Testis (tissue), 3 donors: ENCODE data around the gene HIPK2. TPM values are rescaled to one million over a fixed set of nuclear protein-coding genes. Genes with fewer than 3 reads are reported as not detected.

ENCODE experiments used
- DNase-seq: peaks from one replicate; pipeline ENCODE4 v3.0.0-alpha.2; 2019
- H3K27ac ChIP-seq, 2 donors: fragments of 200-600 bp; sonication (generic); one replicate each; pipeline ENCODE4 v1.5.1; 2019
- H3K27me3 ChIP-seq: fragments of 200-600 bp; sonication (generic); one replicate; pipeline ENCODE4 v1.5.1; 2019
- H3K36me3 ChIP-seq: fragments of 200-600 bp; sonication (generic); one replicate; pipeline ENCODE4 v1.5.1; 2017; ENCODE audit warnings: low read depth; ENCODE audit errors: missing control alignments
- H3K4me1 ChIP-seq: fragments of 200-600 bp; sonication (generic); one replicate; pipeline ENCODE4 v1.5.1; 2019
- H3K4me3 ChIP-seq, 2 donors: fragments of 200-600 bp; sonication (generic); one replicate each; pipeline ENCODE4 v1.5.1; 2017 to 2019
- H3K9me3 ChIP-seq: fragments of 200-600 bp; sonication (generic); one replicate; pipeline ENCODE4 v1.5.1; 2017
- POLR2A ChIP-seq: fragments of 450-650 bp; IDR thresholded peaks from one replicate; pipeline ENCODE4 v1.6.1; 2017; ENCODE audit warnings: antibody characterized with exemption, mild to moderate bottlenecking, moderate library complexity
- WGBS, 2 donors: methylation state at CpG; one replicate each; pipeline ENCODE4 v1.1.5; 2018; 5-methylcytosine and 5-hydroxymethylcytosine counted together
- intact Hi-C: fragments of 100-400 bp; cut with DNase I; formaldehyde crosslinking; loops from one replicate; pipeline ENCODE4 v1.15.1; 2023; ENCODE audit warnings: low total_unique reads
- polyA plus RNA-seq: library from polyadenylated mRNA; stranded (reverse); fragments of 350-450 nt; fragmentation: Illumina TruSeq; extraction: RNeasy Lipid Tissue Mini Kit (QIAGEN cat#74804); gene quantifications from one replicate; pipeline ENCODE4 v1.2.3, GENCODE V29; 2014; ENCODE audit warnings: low read depth, low replicate concordance; ENCODE audit not compliant: insufficient read depth
- total RNA-seq, 2 donors: library from RNA; depleted of rRNA; stranded (reverse); fragments of >200 nt; gene quantifications; one replicate each; pipeline ENCODE4 v1.2.3, GENCODE V29; 2016
- TF ChIP-seq, protein P1 (sequence below), 3 experiments: fragments of 450-650 bp in 2 of 3; fragments of 200-600 bp in 1 of 3; sonication (generic) in 1 of 3; IDR thresholded peaks; one replicate each; pipeline ENCODE4 v1.5.1; 2016 to 2019; ENCODE audit warnings: antibody characterized with exemption in 3 of 3, mild to moderate bottlenecking in 2 of 3, moderate library complexity in 1 of 3

The HIPK2 gene
- total and polyA plus RNA-seq, 3 donors from 2014 or later: 6.3 to 22.4 (median 17.8) TPM

DNA sequence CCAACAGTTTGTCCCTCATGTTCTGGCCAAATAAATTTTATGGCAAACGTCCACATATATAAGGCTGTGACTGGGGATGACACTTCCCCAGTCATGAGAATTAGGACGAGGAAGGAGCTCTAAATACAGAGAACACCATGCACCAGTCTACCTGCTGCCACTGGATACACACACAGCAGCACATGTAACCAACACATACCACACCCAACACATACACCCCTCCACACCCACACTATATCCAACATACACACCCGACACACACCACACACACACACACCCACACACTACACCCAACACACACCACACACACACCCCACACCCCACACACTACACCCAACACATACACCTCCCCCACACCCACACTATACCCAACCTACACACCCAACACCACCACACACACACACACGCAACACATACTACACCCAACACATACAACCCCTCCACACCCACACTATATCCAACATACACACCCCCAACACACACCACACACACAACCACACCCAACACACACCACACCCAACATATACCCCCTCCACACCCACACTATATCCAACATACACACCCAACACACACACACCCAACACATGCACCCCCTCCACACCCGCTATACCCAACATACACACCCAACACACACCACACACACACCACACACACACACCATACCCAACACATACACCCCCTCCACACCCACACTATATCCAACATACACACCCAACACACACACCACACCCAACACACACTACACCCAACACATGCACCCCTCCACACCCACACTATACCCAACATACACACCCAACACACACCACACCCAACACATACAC lies 74.1 kb downstream of the HIPK2 start:
- DNase-seq: no peak
- H3K27me3 ChIP-seq: no peaks in the 10 kb centered on the region
- WGBS, 2 donors: 84 to 85% methylated on average over 5 of the region's 5 CpGs
- intact Hi-C loops: no loop called here
- H3K4me1 ChIP-seq: peaks cover 8% of the 10 kb centered on the region
- no peaks in the 10 kb centered on the region for H3K9me3 ChIP-seq
- TF ChIP-seq POLR2A: no peak
- TF ChIP-seq, protein P1, sequence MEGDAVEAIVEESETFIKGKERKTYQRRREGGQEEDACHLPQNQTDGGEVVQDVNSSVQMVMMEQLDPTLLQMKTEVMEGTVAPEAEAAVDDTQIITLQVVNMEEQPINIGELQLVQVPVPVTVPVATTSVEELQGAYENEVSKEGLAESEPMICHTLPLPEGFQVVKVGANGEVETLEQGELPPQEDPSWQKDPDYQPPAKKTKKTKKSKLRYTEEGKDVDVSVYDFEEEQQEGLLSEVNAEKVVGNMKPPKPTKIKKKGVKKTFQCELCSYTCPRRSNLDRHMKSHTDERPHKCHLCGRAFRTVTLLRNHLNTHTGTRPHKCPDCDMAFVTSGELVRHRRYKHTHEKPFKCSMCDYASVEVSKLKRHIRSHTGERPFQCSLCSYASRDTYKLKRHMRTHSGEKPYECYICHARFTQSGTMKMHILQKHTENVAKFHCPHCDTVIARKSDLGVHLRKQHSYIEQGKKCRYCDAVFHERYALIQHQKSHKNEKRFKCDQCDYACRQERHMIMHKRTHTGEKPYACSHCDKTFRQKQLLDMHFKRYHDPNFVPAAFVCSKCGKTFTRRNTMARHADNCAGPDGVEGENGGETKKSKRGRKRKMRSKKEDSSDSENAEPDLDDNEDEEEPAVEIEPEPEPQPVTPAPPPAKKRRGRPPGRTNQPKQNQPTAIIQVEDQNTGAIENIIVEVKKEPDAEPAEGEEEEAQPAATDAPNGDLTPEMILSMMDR (IDR thresholded peaks at IDR 0.05): no peak
- H3K36me3 ChIP-seq: no peaks in the 10 kb centered on the region
- H3K27ac ChIP-seq: no peak overlapping the region
- no peak overlapping the region for H3K4me3 ChIP-seq

DNA sequence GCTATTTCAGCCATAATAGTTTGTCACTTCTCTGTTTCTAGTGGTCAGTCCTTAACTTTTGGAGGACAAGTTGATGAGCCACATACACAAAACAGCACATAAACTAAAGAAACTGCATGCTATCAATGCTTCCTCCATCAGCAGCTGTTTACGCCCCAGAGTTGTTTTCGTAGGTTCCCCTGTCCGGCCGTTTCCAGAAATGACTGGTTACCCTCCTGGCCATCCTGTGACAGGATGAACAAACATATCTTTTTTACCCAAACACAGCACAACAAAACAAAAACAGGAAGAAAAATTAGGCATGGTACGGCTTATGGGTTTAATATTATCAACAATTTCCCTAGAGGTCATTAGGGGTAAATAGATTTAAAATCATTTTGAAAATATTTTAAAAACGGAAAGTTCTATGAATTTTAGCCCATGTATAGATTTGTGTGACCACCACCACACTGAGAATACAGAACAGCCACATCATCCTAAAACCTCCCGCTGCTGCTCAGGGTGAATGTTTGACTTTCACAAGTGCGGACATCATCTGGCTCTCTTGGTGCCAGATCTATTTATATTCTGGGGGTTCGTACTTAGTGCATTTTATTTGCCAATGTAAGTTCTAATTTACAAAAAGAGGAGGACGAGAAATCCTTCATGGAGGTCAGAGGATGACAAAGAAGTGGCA lies 74.8 kb downstream of the HIPK2 start:
- H3K9me3 ChIP-seq: no peaks in the 10 kb centered on the region
- no peaks in the 10 kb centered on the region for H3K27me3 ChIP-seq
- no peak overlapping the region for H3K27ac ChIP-seq
- intact Hi-C loops: no loop called here
- no peak for DNase-seq
- H3K4me1 ChIP-seq: peaks cover 8% of the 10 kb centered on the region
- H3K36me3 ChIP-seq: no peaks in the 10 kb centered on the region
- no peak overlapping the region for H3K4me3 ChIP-seq
- no peak for TF ChIP-seq POLR2A
- TF ChIP-seq, protein P1 (IDR thresholded peaks at IDR 0.05): no peak
- 80 to 87% methylated on average over 10 of the region's 10 CpGs for WGBS, 2 donors

DNA sequence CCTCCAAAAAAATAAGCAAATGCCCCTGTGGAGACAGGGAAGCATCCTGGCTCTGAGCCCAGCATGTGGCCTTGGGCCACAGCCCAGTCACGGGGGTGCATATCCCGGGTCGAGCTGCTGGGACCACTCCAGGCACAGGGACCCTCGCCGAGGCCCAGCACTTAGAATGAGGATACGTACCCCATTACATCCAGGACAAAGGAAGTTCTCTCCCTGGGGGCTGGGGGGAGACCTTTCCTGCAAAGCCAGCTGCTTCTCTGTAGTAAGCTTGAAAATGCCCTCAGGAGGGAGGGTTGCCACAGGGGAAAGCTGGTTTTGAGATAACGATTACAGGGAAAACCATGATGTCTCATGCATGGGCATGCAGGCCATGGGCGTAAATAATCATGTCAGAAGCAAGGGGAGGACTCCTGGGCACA lies 75.5 kb downstream of the HIPK2 start:
- Histone ChIP-seq H3K4me3 (no peak overlapping the region), H3K4me1 (peaks cover 8% of the 10 kb centered on the region), H3K36me3 (no peaks in the 10 kb centered on the region), H3K9me3 (no peaks in the 10 kb centered on the region), H3K27ac (no peak overlapping the region), H3K27me3 (no peaks in the 10 kb centered on the region)
- TF ChIP-seq, protein P1 (IDR thresholded peaks at IDR 0.05): no peak
- TF ChIP-seq POLR2A: no peak
- WGBS, 2 donors: 34 to 72% methylated on average over 3 to 8 of the region's 8 CpGs
- no peak for DNase-seq
- intact Hi-C loops: no loop called here

DNA sequence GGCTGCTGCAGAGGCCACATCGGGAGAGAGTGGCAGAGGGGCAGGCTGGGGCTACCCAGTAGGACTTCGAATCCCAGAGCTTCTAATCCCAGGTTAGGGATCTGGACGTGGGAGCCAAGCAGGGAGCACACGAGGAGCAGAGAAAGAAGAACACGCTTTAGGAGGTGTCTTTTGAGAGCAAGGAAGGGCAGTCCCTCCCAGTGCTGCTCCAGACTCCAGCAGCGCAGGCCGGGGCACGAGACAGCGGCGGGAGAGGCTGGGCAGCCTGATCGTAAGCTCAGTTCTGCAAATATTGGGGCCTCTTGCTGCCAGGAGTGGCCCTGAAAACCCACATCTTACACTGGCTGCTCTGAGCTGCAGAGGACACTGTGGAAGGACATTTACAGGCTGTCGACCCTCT lies 75.9 kb downstream of the HIPK2 start:
- Histone ChIP-seq H3K4me1 (peaks cover 8% of the 10 kb centered on the region), H3K27me3 (no peaks in the 10 kb centered on the region), H3K27ac (no peak overlapping the region), H3K9me3 (no peaks in the 10 kb centered on the region), H3K36me3 (no peaks in the 10 kb centered on the region), H3K4me3 (no peak overlapping the region)
- 72 to 81% methylated on average over 8 to 12 of the region's 12 CpGs for WGBS, 2 donors
- no peak for TF ChIP-seq POLR2A
- TF ChIP-seq, protein P1 (IDR thresholded peaks at IDR 0.05): no peak
- DNase-seq: no peak
- intact Hi-C loops: no loop called here
